B cell (primary cell): ENCODE results near the gene TSPAN5. TPM values are rescaled to one million over a fixed set of nuclear protein-coding genes. Genes with fewer than 3 reads are reported as not detected.

Experiments
- ATAC-seq: fragments of 200-7000 bp; cut with Tn5 transposase; one replicate; pipeline ENCODE4 v1.10.0; 2021; ENCODE audit warnings: low read depth, mild to moderate bottlenecking, moderate number of reproducible peaks, moderate library complexity
- CTCF ChIA-PET: fragments of 350-600 bp; sonication (Branson Sonifier 250); formaldehyde crosslinking; loops from one replicate; lab custom pipeline; 2021; ENCODE audit warnings: antibody characterized with exemption, inconsistent platforms; lab: Charles Lee
- POLR2A ChIA-PET: fragments of 350-600 bp; sonication (Branson Sonifier 250); formaldehyde crosslinking; loops from one replicate; lab custom pipeline; 2021; ENCODE audit warnings: antibody characterized with exemption; lab: Charles Lee
- DNase-seq: peaks from one replicate; pipeline ENCODE4 v3.0.0; 2013
- H2AFZ ChIP-seq: 2 replicates; pipeline ENCODE4 v1.6.1; 2012; ENCODE audit warnings: mild to moderate bottlenecking, low read depth, low read length; ENCODE audit not compliant: insufficient read depth, poor library complexity, severe bottlenecking
- H3K27ac ChIP-seq, 2 donors: 1 replicate in 1 of 2; 2 replicates in 1 of 2; pipeline ENCODE4 v1.5.1; 2012 to 2013; ENCODE audit warnings: low read length in 2 of 2, mild to moderate bottlenecking in 2 of 2, moderate library complexity in 1 of 2
- H3K27me3 ChIP-seq, 4 experiments: fragments of 200-600 bp in 1 of 4; sonication (generic) in 1 of 4; replicated peaks in 1 of 4; 1 replicate in 2 of 4; 2 replicates in 2 of 4; pipeline versions ENCODE4 v1.6.1 to v1.7.0; 2013 to 2016; ENCODE audit warnings: low read length in 3 of 4, mild to moderate bottlenecking in 2 of 4, mixed read lengths in 1 of 4, moderate library complexity in 1 of 4; ENCODE audit not compliant: insufficient read depth in 4 of 4, control insufficient read depth in 3 of 4; ENCODE audit errors: control extremely low read depth in 1 of 4
- H3K36me3 ChIP-seq, 2 experiments: replicated peaks in 1 of 2; 1 replicate in 1 of 2; 2 replicates in 1 of 2; pipeline versions ENCODE4 v1.6.1 to v1.7.1; 2013; ENCODE audit warnings: low read length in 1 of 2; ENCODE audit not compliant: insufficient read depth in 2 of 2, control insufficient read depth in 1 of 2; ENCODE audit errors: control extremely low read depth in 1 of 2, extremely low read depth in 1 of 2
- H3K4me1 ChIP-seq, 2 donors: fragments of 200-600 bp in 1 of 2; sonication (generic) in 1 of 2; 1 replicate in 1 of 2; 2 replicates in 1 of 2; pipeline versions ENCODE4 v1.5.1 to v1.6.1; 2013 to 2017; ENCODE audit warnings: low read length in 2 of 2; ENCODE audit not compliant: control insufficient read depth in 2 of 2, insufficient read depth in 2 of 2
- H3K4me2 ChIP-seq: replicated peaks from 2 replicates; pipeline ENCODE3; 2012; ENCODE audit warnings: mild to moderate bottlenecking, low read depth, low read length; ENCODE audit not compliant: poor library complexity, severe bottlenecking
- H3K4me3 ChIP-seq, 5 experiments: fragments of 200-600 bp in 1 of 5; sonication (generic) in 1 of 5; 1 replicate in 3 of 5; 2 replicates in 2 of 5; pipeline versions ENCODE4 v1.5.1 to v1.7.0; 2011 to 2016; ENCODE audit warnings: low read length in 4 of 5, mild to moderate bottlenecking in 4 of 5, low read depth in 2 of 5, control low read depth in 1 of 5, moderate library complexity in 1 of 5; ENCODE audit not compliant: insufficient read depth in 1 of 5; ENCODE audit errors: control extremely low read depth in 1 of 5, extremely low read depth in 1 of 5
- H3K79me2 ChIP-seq: fragments of 200-600 bp; sonication (generic); one replicate; pipeline ENCODE4 v1.6.0; 2016; ENCODE audit warnings: low read length; ENCODE audit not compliant: control insufficient read depth, insufficient read depth
- H3K9ac ChIP-seq: fragments of 200-600 bp; sonication (generic); 2 replicates; pipeline ENCODE4 v1.6.1; 2017; ENCODE audit warnings: mild to moderate bottlenecking, low read length, moderate library complexity
- H3K9me3 ChIP-seq, 3 donors: one replicate each; pipeline versions ENCODE4 v1.6.1 to v1.7.1; 2013; ENCODE audit warnings: low read length in 2 of 3; ENCODE audit not compliant: control insufficient read depth in 2 of 3, insufficient read depth in 1 of 3; ENCODE audit errors: control extremely low read depth in 1 of 3
- H4K20me1 ChIP-seq: 2 replicates; pipeline ENCODE4 v1.6.0; 2012; ENCODE audit warnings: mild to moderate bottlenecking, low read length; ENCODE audit not compliant: insufficient read depth, control insufficient read depth, poor library complexity, severe bottlenecking
- H3K27ac Mint-ChIP-seq: one replicate; pipeline ENCODE4 v1.8.0; 2021; ENCODE audit warnings: mixed read lengths
- H3K27me3 Mint-ChIP-seq: one replicate; pipeline ENCODE4 v1.8.0; 2021; ENCODE audit warnings: mixed read lengths
- H3K4me1 Mint-ChIP-seq: one replicate; pipeline ENCODE4 v1.8.0; 2021; ENCODE audit warnings: mixed read lengths
- H3K4me3 Mint-ChIP-seq: one replicate; pipeline ENCODE4 v1.8.0; 2021; ENCODE audit warnings: mixed read lengths
- H3K9me3 Mint-ChIP-seq: one replicate; pipeline ENCODE4 v1.8.0; 2022; ENCODE audit warnings: mixed read lengths; ENCODE audit not compliant: insufficient read depth
- CTCF ChIP-seq: fragments of 200-600 bp; IDR thresholded peaks from one replicate; pipeline ENCODE4 v1.8.0; 2022; ENCODE audit warnings: antibody characterized with exemption, mild to moderate bottlenecking
- EZH2 ChIP-seq: IDR thresholded peaks from 2 replicates; pipeline ENCODE4 v1.6.1; 2012; ENCODE audit warnings: borderline replicate concordance, low read depth, mild to moderate bottlenecking, moderate library complexity, low read length; ENCODE audit not compliant: insufficient read depth, poor library complexity, severe bottlenecking
- WGBS: methylation state at CpG from one replicate; pipeline ENCODE4 v1.1.5; 2013; ENCODE audit warnings: missing lambda C conversion rate; ENCODE audit not compliant: insufficient coverage; 5-methylcytosine and 5-hydroxymethylcytosine counted together
- intact Hi-C: fragments of 100-400 bp; cut with micrococcal nuclease; formaldehyde crosslinking; loops from one replicate; pipeline ENCODE4 v1.10.0; 2022
- polyA plus RNA-seq: library from polyadenylated mRNA; depleted of rRNA; stranded (reverse); fragments of >200 nt; gene quantifications from 2 replicates; pipeline ENCODE4 v1.2.3, GENCODE V29; 2012
- total RNA-seq, 2 donors: library from RNA; stranded (reverse); fragments of 120-200 nt in 1 of 2; gene quantifications; 1 replicate in 1 of 2; 2 replicates in 1 of 2; pipeline versions ENCODE4 v1.2.3 to v1.2.4, GENCODE V29; 2013 to 2022

TSPAN5 gene
- total and polyA plus RNA-seq, 2 donors (not counting 1 experiment from before 2014, with no cell fraction given) = 2.6 to 5.3 TPM

DNA sequence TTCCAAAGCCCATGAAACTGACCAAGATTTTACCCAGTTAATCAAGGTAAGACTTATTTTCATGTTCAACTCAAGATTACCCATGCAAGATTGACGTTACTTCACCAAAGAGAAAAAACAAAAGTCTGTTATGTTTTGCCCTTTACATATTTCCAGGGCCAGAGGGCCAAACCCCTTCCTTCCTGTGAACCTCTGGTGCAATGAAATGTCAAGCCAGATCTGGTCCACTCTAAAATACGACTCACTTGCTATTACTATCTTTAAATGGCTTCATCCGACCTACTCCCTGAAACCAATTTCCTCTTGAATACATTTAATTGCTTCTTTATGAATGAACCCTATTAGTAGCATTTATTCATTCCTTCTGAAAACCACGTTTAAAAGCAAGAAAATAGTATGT lies 33.0 kb downstream of the TSPAN5 start:
- no peaks in the 10 kb centered on the region for H3K36me3 ChIP-seq
- H3K27ac ChIP-seq = no peak overlapping the region
- no peak for DNase-seq
- H3K9me3 ChIP-seq = no peaks in the 10 kb centered on the region
- no peaks in the 10 kb centered on the region for H3K79me2 ChIP-seq
- H3K4me1 Mint-ChIP-seq = peaks cover 5% of the 10 kb centered on the region
- ChIA-PET POLR2A (no interaction called here), CTCF (no interaction called here)
- no peak overlapping the region for H3K4me2 ChIP-seq
- intact Hi-C loops = no loop called here
- H3K9ac ChIP-seq = no peak overlapping the region
- no peak overlapping the region for H2AFZ ChIP-seq
- no peak overlapping the region for H3K27ac Mint-ChIP-seq
- H4K20me1 ChIP-seq = no peaks in the 10 kb centered on the region
- no peaks in the 10 kb centered on the region for H3K9me3 Mint-ChIP-seq
- H3K4me3 Mint-ChIP-seq = no peak overlapping the region
- WGBS = 71% methylated on average over 2 of the region's 4 CpGs
- H3K4me1 ChIP-seq = peaks cover 0 to 4% of the 10 kb centered on the region in 2 donors
- no peaks in the 10 kb centered on the region for H3K27me3 Mint-ChIP-seq
- no peak overlapping the region for H3K4me3 ChIP-seq
- no peaks in the 10 kb centered on the region for H3K27me3 ChIP-seq
- no peak for ATAC-seq
- TF ChIP-seq EZH2 = no peak
- no peak for TF ChIP-seq CTCF

DNA sequence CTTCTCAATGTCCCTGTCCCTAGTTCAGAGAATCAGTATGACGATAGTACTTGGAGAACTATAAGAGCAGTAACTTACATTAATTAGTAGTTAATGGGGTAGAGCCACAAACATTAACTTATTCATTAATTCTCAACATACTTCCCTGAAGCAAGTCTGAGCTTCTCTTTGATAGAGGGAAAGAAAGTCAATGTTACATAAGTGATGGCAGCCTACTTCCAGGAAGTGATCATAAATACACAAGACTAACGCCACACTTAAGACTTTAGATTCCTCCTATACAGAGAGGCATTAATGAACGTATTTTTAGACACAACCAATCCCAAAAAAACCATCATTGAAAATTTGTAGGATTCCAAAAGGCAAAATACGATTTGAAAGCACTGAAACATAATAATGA lies 33.8 kb downstream of the TSPAN5 start:
- Histone ChIP-seq H3K27me3 (no peaks in the 10 kb centered on the region), H3K9me3 (no peaks in the 10 kb centered on the region), H3K4me1 (peaks cover 0 to 4% of the 10 kb centered on the region in 2 donors), H3K36me3 (no peaks in the 10 kb centered on the region), H4K20me1 (no peaks in the 10 kb centered on the region), H3K4me2 (no peak overlapping the region), H3K9ac (no peak overlapping the region), H3K27ac (no peak overlapping the region), H3K79me2 (no peaks in the 10 kb centered on the region), H3K4me3 (no peak overlapping the region), H2AFZ (no peak overlapping the region)
- H3K27ac Mint-ChIP-seq = no peak overlapping the region
- DNase-seq (no peak), ATAC-seq (no peak)
- ChIA-PET CTCF (no interaction called here), POLR2A (no interaction called here)
- no peaks in the 10 kb centered on the region for H3K9me3 Mint-ChIP-seq
- no peak overlapping the region for H3K4me3 Mint-ChIP-seq
- TF ChIP-seq EZH2 = no peak
- TF ChIP-seq CTCF = no peak
- no peaks in the 10 kb centered on the region for H3K27me3 Mint-ChIP-seq
- peaks cover 5% of the 10 kb centered on the region for H3K4me1 Mint-ChIP-seq
- no CpG with 5 or more reads among the region's 4 CpGs for WGBS
- intact Hi-C loops = no loop called here
